GM12875 (cell line): ENCODE results near the gene CDH4.
"Not testable (repeated sequence)": the region's sequence is repeated elsewhere in the genome, so short reads cannot be mapped to it uniquely, and the experiment has no call there.

Experiments used
- H3K4me3 ChIP-seq: one replicate; pipeline ENCODE4 v1.5.1; 2011; ENCODE audit warnings: low read depth, low read length, control low read depth
- TF ChIP-seq, protein P1 (sequence below): IDR thresholded peaks from 2 replicates; pipeline ENCODE4 v1.5.1; 2011; ENCODE audit warnings: low read depth, mild to moderate bottlenecking, control low read depth, inconsistent platforms, low read length, moderate library complexity, borderline replicate concordance; ENCODE audit not compliant: insufficient read depth

Gene CDH4

DNA sequence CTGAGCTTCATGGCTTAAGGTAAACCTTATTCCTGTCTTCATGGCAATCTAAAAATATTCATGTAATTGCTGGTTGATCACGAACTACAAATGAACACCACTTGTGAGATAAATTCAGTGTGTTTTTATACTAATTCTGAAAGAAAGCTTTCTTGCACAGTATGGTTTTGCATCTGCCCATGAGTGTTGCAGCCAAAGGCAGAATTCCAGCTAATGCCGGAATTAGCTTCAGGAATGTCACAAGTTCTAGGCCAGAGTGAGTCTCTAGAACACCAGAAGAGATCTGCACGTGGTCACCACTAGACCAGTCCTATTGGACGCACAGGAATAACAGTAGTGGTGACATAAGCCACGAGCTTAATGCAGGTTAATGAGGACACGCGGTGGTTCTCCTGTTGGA is 223.7 kb downstream of the CDH4 start:
- TF ChIP-seq, protein P1, sequence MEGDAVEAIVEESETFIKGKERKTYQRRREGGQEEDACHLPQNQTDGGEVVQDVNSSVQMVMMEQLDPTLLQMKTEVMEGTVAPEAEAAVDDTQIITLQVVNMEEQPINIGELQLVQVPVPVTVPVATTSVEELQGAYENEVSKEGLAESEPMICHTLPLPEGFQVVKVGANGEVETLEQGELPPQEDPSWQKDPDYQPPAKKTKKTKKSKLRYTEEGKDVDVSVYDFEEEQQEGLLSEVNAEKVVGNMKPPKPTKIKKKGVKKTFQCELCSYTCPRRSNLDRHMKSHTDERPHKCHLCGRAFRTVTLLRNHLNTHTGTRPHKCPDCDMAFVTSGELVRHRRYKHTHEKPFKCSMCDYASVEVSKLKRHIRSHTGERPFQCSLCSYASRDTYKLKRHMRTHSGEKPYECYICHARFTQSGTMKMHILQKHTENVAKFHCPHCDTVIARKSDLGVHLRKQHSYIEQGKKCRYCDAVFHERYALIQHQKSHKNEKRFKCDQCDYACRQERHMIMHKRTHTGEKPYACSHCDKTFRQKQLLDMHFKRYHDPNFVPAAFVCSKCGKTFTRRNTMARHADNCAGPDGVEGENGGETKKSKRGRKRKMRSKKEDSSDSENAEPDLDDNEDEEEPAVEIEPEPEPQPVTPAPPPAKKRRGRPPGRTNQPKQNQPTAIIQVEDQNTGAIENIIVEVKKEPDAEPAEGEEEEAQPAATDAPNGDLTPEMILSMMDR, result no peak
- no peak overlapping the region for H3K4me3 ChIP-seq

DNA sequence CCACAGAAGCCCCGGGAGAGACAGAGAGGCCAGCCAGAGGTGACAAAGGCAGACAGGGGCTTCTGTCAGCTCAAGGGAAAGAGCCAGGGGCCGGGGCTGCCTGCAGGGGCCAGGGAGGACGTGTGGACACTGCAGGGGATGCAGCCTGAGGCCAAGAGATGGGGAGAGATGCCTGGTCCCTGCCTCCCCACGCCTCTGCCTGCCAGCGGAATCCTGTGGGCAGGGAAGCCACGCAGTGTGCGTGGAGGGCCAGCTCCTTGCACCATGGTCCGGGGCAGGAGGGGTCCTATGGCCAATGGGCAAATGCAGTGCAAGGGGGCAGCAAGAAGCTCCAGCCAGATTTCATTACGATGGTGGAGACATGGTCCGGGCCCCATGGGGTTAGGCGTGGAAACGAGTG is 224.9 kb downstream of the CDH4 start:
- H3K4me3 ChIP-seq, result no peak overlapping the region
- TF ChIP-seq, protein P1, result no peak

DNA sequence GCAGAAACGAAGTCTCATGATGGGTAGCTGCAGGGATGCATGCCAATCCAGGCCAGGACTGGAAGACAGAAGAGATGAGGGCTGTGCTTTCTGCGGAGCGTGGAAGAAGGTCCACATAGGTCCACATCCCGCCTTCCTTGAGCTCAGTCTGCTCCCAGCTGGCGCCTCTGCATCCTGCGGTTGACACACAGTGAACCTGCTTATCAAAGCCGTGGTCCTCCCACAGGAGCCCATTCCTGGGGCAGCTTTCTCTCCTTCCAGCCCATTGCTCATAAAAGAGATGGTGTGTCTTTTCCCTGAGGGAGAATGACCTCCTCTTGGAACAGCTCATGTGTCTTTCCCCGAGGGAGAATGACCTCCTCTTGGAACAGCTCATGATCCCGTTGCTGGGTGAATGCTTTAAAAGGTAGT is 225.4 kb downstream of the CDH4 start:
- TF ChIP-seq, protein P1, result no peak
- H3K4me3 ChIP-seq, result no peak overlapping the region

DNA sequence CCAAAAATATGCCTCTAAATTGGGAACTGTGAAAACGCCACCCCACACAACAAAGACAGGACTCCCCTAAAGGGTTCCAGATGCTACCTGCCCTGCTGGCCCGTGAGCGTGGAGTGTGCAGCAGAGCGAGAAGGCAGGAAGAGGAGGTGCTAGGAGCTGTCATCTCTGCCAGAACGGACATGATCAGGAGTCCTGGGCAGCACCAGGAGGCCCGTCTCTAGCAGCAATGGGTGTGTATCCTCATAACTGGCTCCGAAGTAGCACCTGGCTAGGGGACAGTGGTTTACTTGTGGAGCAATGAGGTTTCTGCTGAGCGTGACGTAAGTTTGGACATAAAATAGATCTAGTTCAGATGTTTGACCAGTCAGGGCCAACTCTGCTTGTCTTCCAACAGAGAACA is 226.0 kb downstream of the CDH4 start:
- H3K4me3 ChIP-seq, result no peak overlapping the region

DNA sequence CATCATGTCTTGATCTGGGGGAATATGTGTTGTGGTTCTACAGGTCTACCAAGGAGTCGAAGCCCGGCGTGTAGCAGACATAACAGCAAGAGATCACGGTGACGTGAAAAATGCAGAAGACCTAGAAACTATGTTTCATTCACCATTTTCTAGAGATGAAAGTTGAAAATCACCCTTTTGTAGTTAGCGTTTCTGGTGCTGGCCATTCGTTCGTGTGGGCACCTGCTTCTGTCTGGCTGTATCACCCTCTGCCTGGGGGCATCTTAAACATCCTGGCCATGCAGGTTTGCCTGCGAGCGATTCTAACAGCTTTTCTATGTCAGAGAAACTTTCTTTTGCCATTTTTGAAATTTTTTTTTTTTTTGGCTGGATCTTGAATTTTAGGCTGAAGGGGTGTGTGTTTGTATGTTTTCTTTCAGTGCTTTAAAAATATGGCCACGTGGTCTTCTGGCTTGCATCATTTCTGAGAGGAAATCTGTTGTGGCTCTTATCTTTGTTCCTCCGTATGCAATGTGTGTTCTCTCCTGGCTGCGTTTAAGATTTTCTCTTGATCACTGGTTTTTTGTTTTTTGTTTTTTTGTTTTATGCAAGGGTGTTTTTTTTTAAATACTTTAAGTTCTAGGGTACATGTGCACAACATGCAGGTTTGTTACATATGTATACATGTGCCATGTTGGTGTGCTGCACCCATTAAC is 226.7 kb downstream of the CDH4 start:
- H3K4me3 ChIP-seq, result no peak overlapping the region
- TF ChIP-seq, protein P1, result no peak

More for the DNA sequence above, 226.0 kb downstream of the CDH4 start:
- TF ChIP-seq, protein P1, result no peak

DNA sequence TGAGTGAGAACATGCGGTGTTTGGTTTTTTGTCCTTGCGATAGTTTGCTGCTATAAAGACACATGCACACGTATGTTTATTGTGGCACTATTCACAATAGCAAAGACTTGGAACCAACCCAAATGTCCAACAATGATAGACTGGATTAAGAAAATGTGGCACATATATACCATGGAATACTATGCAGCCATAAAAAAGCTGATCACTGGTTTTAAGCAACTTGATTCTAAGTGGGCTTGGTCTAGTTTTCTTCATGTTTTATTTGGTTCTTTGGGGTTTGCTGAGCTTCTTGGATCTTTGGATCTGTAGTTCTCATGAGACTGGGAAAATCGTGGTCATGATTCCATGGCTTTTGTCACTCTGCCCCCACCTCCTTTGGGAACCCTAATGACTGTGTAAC is 227.4 kb downstream of the CDH4 start:
- not testable (repeated sequence) for H3K4me3 ChIP-seq

DNA sequence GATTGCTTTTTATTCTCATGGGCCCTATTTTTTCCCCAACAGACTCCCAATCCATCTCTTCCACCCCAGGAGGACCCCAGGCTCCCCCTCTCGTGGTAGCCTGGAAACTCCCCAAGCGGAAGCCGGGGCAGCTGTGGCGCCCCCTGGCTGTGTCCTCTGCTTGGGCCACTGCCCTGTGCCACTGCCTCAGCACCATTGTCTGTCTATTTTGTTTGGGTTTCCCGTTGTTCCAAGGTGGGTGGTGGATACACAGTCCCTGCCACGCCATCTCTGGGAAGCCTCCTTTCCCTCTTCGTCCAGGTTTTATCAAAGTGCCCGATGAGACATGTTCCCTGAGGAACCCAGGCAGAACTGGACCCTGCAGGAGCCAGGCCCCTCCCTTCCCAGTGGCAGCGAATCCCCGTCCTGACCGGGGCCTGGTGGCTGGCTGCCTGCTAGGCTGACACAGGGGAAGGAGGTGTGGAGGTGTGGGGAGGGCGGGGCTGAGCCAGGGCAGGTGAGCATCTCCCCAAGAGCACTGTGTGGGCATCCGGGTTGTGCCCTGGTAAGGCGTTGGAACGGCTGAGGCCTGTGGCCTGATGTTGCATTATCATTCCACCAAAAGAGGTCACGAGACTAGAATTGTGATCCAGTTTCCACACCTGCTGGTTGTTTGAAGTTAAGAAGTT is 228.2 kb downstream of the CDH4 start:
- no peak overlapping the region for H3K4me3 ChIP-seq
- TF ChIP-seq, protein P1, result no peak
